Keratinocyte (primary cell): ENCODE results near the gene CGB2.
"Not testable (repeated sequence)": the region's sequence is repeated elsewhere in the genome, so short reads cannot be mapped to it uniquely, and the experiment has no call there.

Experiments
- CTCF ChIP-seq, 3 experiments: IDR thresholded peaks in 1 of 3; conservative IDR thresholded peaks in 1 of 3; optimal IDR thresholded peaks in 1 of 3; 2 replicates in 2 of 3; 3 replicates in 1 of 3; pipeline versions ENCODE3 to v1.5.1; 2011; ENCODE audit warnings: low read length in 3 of 3, mild to moderate bottlenecking in 3 of 3, moderate library complexity in 2 of 3, control low read depth in 1 of 3, inconsistent platforms in 1 of 3; ENCODE audit not compliant: insufficient read depth in 2 of 3; ENCODE audit errors: extremely low read depth in 1 of 3
- EZH2 ChIP-seq: IDR thresholded peaks from one replicate; pipeline ENCODE4 v1.6.1; 2012; ENCODE audit warnings: inconsistent platforms, mild to moderate bottlenecking, low read length, moderate library complexity

- TF ChIP-seq CTCF (optimal IDR thresholded peaks at IDR 0.05 in 1 of 3, IDR thresholded peaks at IDR 0.05 in 1 of 3, conservative IDR thresholded peaks at IDR 0.05 in 1 of 3; ENCODE audit: extremely low read depth in 1 of 3, insufficient read depth in 2 of 3, low read length in 3 of 3); EZH2: not testable (repeated sequence)
Measured at GRCh38 chr19:49039736-49040135, 8.0 kb downstream of the CGB2 start.
